ENCODE data around the gene THG1L. TPM values are rescaled to one million over a fixed set of nuclear protein-coding genes. Genes with fewer than 3 reads are reported as not detected.

Gene THG1L
- total RNA-seq, 4 donors from 2014 or later: 2.2 to 16.8 (median 7.0) TPM

DNA sequence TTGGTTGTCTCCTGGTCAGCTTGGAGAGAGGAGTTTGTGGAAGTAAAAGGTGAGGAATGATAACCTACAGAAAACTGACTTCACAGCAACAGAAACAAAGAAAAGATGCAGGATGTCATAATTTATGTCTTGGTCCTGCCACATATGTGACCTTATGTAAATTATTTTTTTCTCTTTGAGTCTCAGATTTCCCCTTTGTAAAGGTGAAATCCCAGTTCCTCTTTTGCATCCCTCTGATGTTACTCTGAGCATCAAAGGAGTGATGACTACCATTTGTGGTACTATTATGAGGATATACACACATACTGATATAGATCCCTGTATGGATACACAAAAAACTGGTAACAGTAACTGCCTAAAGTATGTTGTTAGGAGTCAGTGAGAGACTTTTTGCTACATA, 1.4 kb upstream of the THG1L start:
- Histone ChIP-seq H3K4me3 (no peak overlapping the region), H3K27me3 (no peaks in the 10 kb centered on the region), H3K36me3 (peaks cover 0 to 7% (median 0%) of the 10 kb centered on the region in 4 donors), H3K27ac (no peak overlapping the region), H3K9me3 (no peaks in the 10 kb centered on the region), H3K4me1 (peaks cover 0 to 15% (median 7%) of the 10 kb centered on the region in 4 donors)
- DNase-seq: no peak
- intact Hi-C loops (cut with DNase I; ENCODE audit: low total_unique reads): no loop called here
- in situ Hi-C loops (cut with MboI; ENCODE audit: low pct_ligation_motif_present in 1 of 4, low pct_unique_long_range_greater_than_20kb in 1 of 4, low sequenced_read_pairs in 3 of 4): loop anchor here in 3 of 4 donors (25.0 kb wide), 4 partner anchors 243 to 593 kb away; partner anchors contain the start of gene MED7 (in 1 of the 3)
- TF ChIP-seq POLR2A (IDR thresholded peaks at IDR 0.05) (no peak), POLR2AphosphoS5 (IDR thresholded peaks at IDR 0.05) (no peak), EP300 (IDR thresholded peaks at IDR 0.05; ENCODE audit: low read depth) (no peak)
- TF ChIP-seq, protein P1, sequence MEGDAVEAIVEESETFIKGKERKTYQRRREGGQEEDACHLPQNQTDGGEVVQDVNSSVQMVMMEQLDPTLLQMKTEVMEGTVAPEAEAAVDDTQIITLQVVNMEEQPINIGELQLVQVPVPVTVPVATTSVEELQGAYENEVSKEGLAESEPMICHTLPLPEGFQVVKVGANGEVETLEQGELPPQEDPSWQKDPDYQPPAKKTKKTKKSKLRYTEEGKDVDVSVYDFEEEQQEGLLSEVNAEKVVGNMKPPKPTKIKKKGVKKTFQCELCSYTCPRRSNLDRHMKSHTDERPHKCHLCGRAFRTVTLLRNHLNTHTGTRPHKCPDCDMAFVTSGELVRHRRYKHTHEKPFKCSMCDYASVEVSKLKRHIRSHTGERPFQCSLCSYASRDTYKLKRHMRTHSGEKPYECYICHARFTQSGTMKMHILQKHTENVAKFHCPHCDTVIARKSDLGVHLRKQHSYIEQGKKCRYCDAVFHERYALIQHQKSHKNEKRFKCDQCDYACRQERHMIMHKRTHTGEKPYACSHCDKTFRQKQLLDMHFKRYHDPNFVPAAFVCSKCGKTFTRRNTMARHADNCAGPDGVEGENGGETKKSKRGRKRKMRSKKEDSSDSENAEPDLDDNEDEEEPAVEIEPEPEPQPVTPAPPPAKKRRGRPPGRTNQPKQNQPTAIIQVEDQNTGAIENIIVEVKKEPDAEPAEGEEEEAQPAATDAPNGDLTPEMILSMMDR (IDR thresholded peaks at IDR 0.05): no peak

DNA sequence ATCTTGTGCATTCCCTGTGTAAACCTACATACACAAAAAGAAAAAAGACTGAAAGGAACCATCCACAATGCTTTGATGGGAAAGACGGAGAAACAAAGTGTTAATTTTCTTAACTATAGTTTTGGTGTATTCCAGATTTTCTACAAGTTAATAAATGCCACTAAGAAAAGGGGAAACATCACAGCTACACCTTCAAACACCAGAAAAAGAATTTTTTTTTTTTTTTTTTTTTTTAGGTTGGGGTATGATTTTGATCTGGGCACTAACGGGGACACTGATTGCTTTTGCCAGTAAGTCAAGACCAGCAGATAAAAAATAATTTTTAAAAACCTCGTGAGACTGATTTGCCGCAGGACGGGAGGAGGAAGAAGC, 334 bp upstream of the THG1L start:
- peak overlapping the region; percentile 90 to 99 (median 95) for H3K27ac ChIP-seq
- no peaks in the 10 kb centered on the region for H3K27me3 ChIP-seq
- intact Hi-C loops (cut with DNase I; ENCODE audit: low total_unique reads): no loop called here
- H3K36me3 ChIP-seq: peaks cover 0 to 7% (median 0%) of the 10 kb centered on the region in 4 donors
- peaks cover 0 to 15% (median 7%) of the 10 kb centered on the region in 4 donors for H3K4me1 ChIP-seq
- WGBS, 2 donors (ENCODE audit: low coverage in 1 of 2): 19 to 21% methylated on average over 5 of the region's 5 CpGs
- in situ Hi-C loops (cut with MboI; ENCODE audit: low pct_ligation_motif_present in 1 of 4, low pct_unique_long_range_greater_than_20kb in 1 of 4, low sequenced_read_pairs in 3 of 4): loop anchor here in 3 of 4 donors (25.0 kb wide), 4 partner anchors 244 to 594 kb away; partner anchors contain the start of gene MED7 (in 1 of the 3)
- no peaks in the 10 kb centered on the region for H3K9me3 ChIP-seq
- no peak for DNase-seq
- H3K4me3 ChIP-seq: peak overlapping the region; percentile 66 to 89 (median 70)
- no peak for TF ChIP-seq EP300 (IDR thresholded peaks at IDR 0.05; ENCODE audit: low read depth)
- no peak for TF ChIP-seq POLR2A (IDR thresholded peaks at IDR 0.05)
- TF ChIP-seq POLR2AphosphoS5 (IDR thresholded peaks at IDR 0.05): no peak
- TF ChIP-seq, protein P1 (IDR thresholded peaks at IDR 0.05): no peak

DNA sequence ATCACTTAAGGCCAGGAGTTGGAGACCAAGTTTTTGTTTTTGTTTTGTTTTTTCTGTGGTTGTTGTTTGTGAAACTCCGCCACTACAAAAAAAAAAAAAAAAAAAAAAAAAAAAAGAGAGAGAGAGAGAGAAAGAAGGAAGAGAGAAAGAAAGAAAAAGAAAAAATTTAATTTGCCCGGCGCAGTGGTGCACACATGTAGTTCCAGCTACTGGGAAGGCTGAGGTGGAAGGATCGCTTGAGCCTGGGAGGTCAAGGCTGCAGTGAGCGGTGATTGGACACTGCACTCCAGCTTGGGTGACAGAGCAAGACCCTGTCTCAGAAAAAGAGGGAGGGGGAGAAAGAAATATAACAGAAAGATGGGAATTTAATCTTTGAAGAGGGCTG, 902 bp downstream of the THG1L start:
- H3K27ac ChIP-seq: peak overlapping the region; percentile 90 to 99 (median 95)
- peaks cover 0 to 12% (median 0%) of the 10 kb centered on the region in 4 donors for H3K36me3 ChIP-seq
- no peaks in the 10 kb centered on the region for H3K27me3 ChIP-seq
- TF ChIP-seq POLR2AphosphoS5 (IDR thresholded peaks at IDR 0.05) (no peak), POLR2A (IDR thresholded peaks at IDR 0.05) (no peak), EP300 (IDR thresholded peaks at IDR 0.05; ENCODE audit: low read depth) (no peak)
- TF ChIP-seq, protein P1 (IDR thresholded peaks at IDR 0.05): no peak
- 86 to 87% methylated on average over 5 of the region's 5 CpGs for WGBS, 2 donors (ENCODE audit: low coverage in 1 of 2)
- no peak for DNase-seq
- H3K4me1 ChIP-seq: peaks cover 0 to 15% (median 7%) of the 10 kb centered on the region in 4 donors
- intact Hi-C loops (cut with DNase I; ENCODE audit: low total_unique reads) (no loop called here), in situ Hi-C loops (cut with MboI; ENCODE audit: low pct_ligation_motif_present in 1 of 4, low pct_unique_long_range_greater_than_20kb in 1 of 4, low sequenced_read_pairs in 3 of 4) (loop anchor here in 3 of 4 donors (25.0 kb wide), 4 partner anchors 245 to 595 kb away; partner anchors contain the start of gene MED7 (in 1 of the 3))
- no peaks in the 10 kb centered on the region for H3K9me3 ChIP-seq
- H3K4me3 ChIP-seq: peak overlapping the region in 3 of 4 donors; percentile 66 to 73 (median 66)

DNA sequence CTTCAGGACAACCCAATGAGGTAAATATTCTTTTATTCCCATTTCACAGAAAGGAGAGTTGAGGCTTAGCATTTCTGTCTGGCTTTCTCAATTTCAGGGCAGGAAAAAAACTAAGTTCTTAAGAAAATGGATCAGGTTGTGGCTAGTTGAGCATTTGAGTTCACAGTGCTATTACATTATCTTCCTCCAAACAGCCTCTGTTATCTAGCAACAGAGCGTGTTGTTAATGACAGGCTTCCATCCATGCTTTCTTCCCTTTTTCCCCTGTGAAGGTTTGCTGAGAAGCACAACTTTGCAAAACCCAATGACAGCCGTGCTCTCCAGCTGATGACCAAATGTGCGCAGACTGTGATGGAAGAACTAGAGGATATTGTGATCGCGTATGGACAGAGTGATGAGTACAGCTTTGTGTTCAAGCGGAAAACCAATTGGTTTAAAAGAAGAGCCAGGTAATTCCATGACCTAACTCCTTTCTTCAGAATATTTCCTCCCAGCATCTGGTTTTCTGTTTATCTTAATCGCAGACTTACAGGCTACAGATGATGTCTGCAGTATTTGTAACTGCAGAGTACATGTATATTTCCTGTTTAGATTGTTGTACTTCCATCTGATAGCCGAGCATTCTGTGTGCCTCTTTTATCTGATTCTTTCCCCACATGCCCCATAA, 1.5 kb downstream of the THG1L start:
- no peak overlapping the region for H3K4me3 ChIP-seq
- peaks cover 0 to 17% (median 2%) of the 10 kb centered on the region in 4 donors for H3K36me3 ChIP-seq
- intact Hi-C loops (cut with DNase I; ENCODE audit: low total_unique reads) (no loop called here), in situ Hi-C loops (cut with MboI; ENCODE audit: low pct_ligation_motif_present in 1 of 4, low pct_unique_long_range_greater_than_20kb in 1 of 4, low sequenced_read_pairs in 3 of 4) (loop anchor here in 3 of 4 donors (25.0 kb wide), 4 partner anchors 245 to 595 kb away; partner anchors contain the start of gene MED7 (in 1 of the 3))
- TF ChIP-seq, protein P1 (IDR thresholded peaks at IDR 0.05): no peak
- no peak for TF ChIP-seq POLR2A (IDR thresholded peaks at IDR 0.05)
- TF ChIP-seq EP300 (IDR thresholded peaks at IDR 0.05; ENCODE audit: low read depth): no peak
- TF ChIP-seq POLR2AphosphoS5 (IDR thresholded peaks at IDR 0.05): no peak
- no peak for DNase-seq
- H3K9me3 ChIP-seq: no peaks in the 10 kb centered on the region
- H3K27ac ChIP-seq: no peak overlapping the region
- H3K4me1 ChIP-seq: peaks cover 0 to 15% (median 7%) of the 10 kb centered on the region in 4 donors
- 88 to 90% methylated on average over 7 to 8 of the region's 8 CpGs for WGBS, 2 donors (ENCODE audit: low coverage in 1 of 2)
- no peaks in the 10 kb centered on the region for H3K27me3 ChIP-seq

Measured in transverse colon (tissue), 4 donors.